OCI-LY3 (cell line): ENCODE measurements around the gene MB21D2.
"Not testable (repeated sequence)": the region's sequence is repeated elsewhere in the genome, so short reads cannot be mapped to it uniquely, and the experiment has no call there.

Experiments used
- EZH2phosphoT487 ChIP-seq: fragments of 200-600 bp; shearing (Covaris generic); IDR thresholded peaks from 2 replicates; pipeline ENCODE4 v1.6.1; 2018; ENCODE audit warnings: antibody characterized with exemption, mixed run types, low read depth
- TF ChIP-seq, protein P1 (sequence below): fragments of 200-600, 300-600 bp; sonication (generic); IDR thresholded peaks from 2 replicates; pipeline ENCODE4 v1.5.1; 2014; ENCODE audit warnings: antibody characterized with exemption, low read length, low read depth

- TF ChIP-seq, protein P1, sequence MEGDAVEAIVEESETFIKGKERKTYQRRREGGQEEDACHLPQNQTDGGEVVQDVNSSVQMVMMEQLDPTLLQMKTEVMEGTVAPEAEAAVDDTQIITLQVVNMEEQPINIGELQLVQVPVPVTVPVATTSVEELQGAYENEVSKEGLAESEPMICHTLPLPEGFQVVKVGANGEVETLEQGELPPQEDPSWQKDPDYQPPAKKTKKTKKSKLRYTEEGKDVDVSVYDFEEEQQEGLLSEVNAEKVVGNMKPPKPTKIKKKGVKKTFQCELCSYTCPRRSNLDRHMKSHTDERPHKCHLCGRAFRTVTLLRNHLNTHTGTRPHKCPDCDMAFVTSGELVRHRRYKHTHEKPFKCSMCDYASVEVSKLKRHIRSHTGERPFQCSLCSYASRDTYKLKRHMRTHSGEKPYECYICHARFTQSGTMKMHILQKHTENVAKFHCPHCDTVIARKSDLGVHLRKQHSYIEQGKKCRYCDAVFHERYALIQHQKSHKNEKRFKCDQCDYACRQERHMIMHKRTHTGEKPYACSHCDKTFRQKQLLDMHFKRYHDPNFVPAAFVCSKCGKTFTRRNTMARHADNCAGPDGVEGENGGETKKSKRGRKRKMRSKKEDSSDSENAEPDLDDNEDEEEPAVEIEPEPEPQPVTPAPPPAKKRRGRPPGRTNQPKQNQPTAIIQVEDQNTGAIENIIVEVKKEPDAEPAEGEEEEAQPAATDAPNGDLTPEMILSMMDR: not testable (repeated sequence)
- TF ChIP-seq EZH2phosphoT487: not testable (repeated sequence)
Observed at GRCh38 chr3:192788816-192789515, 128.7 kb downstream of the MB21D2 start.
